ENCODE results near the gene KMT2E.

The KMT2E gene

GRCh38 chr7:105079348-105079747 is 65.3 kb downstream of the KMT2E start:
- no peak for DNase-seq (ENCODE audit: low spot score)

GRCh38 chr7:105084581-105084980 is 70.6 kb downstream of the KMT2E start:
- no peak for DNase-seq (ENCODE audit: low spot score)

- DNase-seq (ENCODE audit: low spot score), result no peak
Measured at GRCh38 chr7:105086850-105087249, 72.8 kb downstream of the KMT2E start.

- DNase-seq (ENCODE audit: low spot score), result no peak
Measured at GRCh38 chr7:105087981-105088380, 74.0 kb downstream of the KMT2E start.

- DNase-seq (ENCODE audit: low spot score), result no peak
Measured at GRCh38 chr7:105088456-105088855, 74.5 kb downstream of the KMT2E start.

- no peak for DNase-seq (ENCODE audit: low spot score)
Measured at GRCh38 chr7:105094966-105095365, 81.0 kb downstream of the KMT2E start.

GRCh38 chr7:105096306-105096705 is 82.3 kb downstream of the KMT2E start:
- DNase-seq (ENCODE audit: low spot score), result no peak

GRCh38 chr7:105097619-105098018 is 83.6 kb downstream of the KMT2E start:
- no peak for DNase-seq (ENCODE audit: low spot score)

GRCh38 chr7:105098863-105099515 is 85.0 kb downstream of the KMT2E start:
- DNase-seq (ENCODE audit: low spot score), result peak; percentile 71

GRCh38 chr7:105101864-105102263 is 87.9 kb downstream of the KMT2E start:
- no peak for DNase-seq (ENCODE audit: low spot score)

- DNase-seq (ENCODE audit: low spot score), result no peak
Measured at GRCh38 chr7:105102557-105103352, 88.8 kb downstream of the KMT2E start.

- no peak for DNase-seq (ENCODE audit: low spot score)
Measured at GRCh38 chr7:105105579-105105978, 91.6 kb downstream of the KMT2E start.

GRCh38 chr7:105106473-105106872 is 92.5 kb downstream of the KMT2E start:
- DNase-seq (ENCODE audit: low spot score), result peak; percentile 38

GRCh38 chr7:105107458-105107857 is 93.5 kb downstream of the KMT2E start:
- no peak for DNase-seq (ENCODE audit: low spot score)

GRCh38 chr7:105112440-105113418 is 98.7 kb downstream of the KMT2E start:
- DNase-seq (ENCODE audit: low spot score), result no peak

- no peak for DNase-seq (ENCODE audit: low spot score)
Measured at GRCh38 chr7:105118612-105119600, 104.9 kb downstream of the KMT2E start.

GRCh38 chr7:105122619-105123018 is 108.6 kb downstream of the KMT2E start:
- DNase-seq (ENCODE audit: low spot score), result no peak

GRCh38 chr7:105125745-105126144 is 111.7 kb downstream of the KMT2E start:
- no peak for DNase-seq (ENCODE audit: low spot score)

GRCh38 chr7:105126436-105126975 is 112.5 kb downstream of the KMT2E start:
- no peak for DNase-seq (ENCODE audit: low spot score)

GRCh38 chr7:105127179-105127578 is 113.2 kb downstream of the KMT2E start:
- DNase-seq (ENCODE audit: low spot score), result no peak

GRCh38 chr7:105130048-105130447 is 116.0 kb downstream of the KMT2E start:
- no peak for DNase-seq (ENCODE audit: low spot score)

Measured in activated CD4-positive, alpha-beta T cell treated with anti-CD3 and anti-CD28 coated beads, Interleukin-2, Interleukin-4, amounts not matched to agents 100 ng/mL and 50 ng/mL, durations not matched to agents 16 hours and 8 hours (primary cell).